WTC11 (cell line): Measurements from ENCODE around the gene NAV2. TPM values are rescaled to one million over a fixed set of nuclear protein-coding genes. Genes with fewer than 3 reads are reported as not detected.

Source experiments
- ATAC-seq: fragments of 200-7000 bp; cut with Tn5 transposase; 2 replicates; pipeline ENCODE4 v1.10.0; 2021; ENCODE audit warnings: mild to moderate bottlenecking, moderate library complexity
- CTCF ChIA-PET: fragments of 300-600 bp; sonication (Branson Sonifier 250); formaldehyde crosslinking; loops from one replicate; lab custom pipeline; 2021; ENCODE audit warnings: antibody characterized with exemption; lab: Charles Lee
- POLR2A ChIA-PET: fragments of 350-600 bp; sonication (Branson Sonifier 250); formaldehyde crosslinking; loops from one replicate; lab custom pipeline; 2021; ENCODE audit warnings: antibody characterized with exemption; lab: Charles Lee
- DNase-seq: peaks from one replicate; pipeline ENCODE4 v3.0.0; 2021; ENCODE audit warnings: low spot score
- H3K27ac Mint-ChIP-seq: 2 replicates; pipeline ENCODE4 v1.8.0; 2021; ENCODE audit warnings: mixed read lengths
- H3K27me3 Mint-ChIP-seq: 2 replicates; pipeline ENCODE4 v1.8.0; 2021; ENCODE audit warnings: low read depth, mild to moderate bottlenecking, moderate library complexity, mixed read lengths
- H3K36me3 Mint-ChIP-seq: 2 replicates; pipeline ENCODE4 v1.8.0; 2021; ENCODE audit warnings: mixed read lengths
- H3K4me1 Mint-ChIP-seq: 2 replicates; pipeline ENCODE4 v1.8.0; 2022; ENCODE audit warnings: mixed read lengths
- H3K4me3 Mint-ChIP-seq: 2 replicates; pipeline ENCODE4 v1.8.0; 2021; ENCODE audit warnings: mild to moderate bottlenecking, moderate library complexity, mixed read lengths
- H3K9me3 Mint-ChIP-seq: 2 replicates; pipeline ENCODE4 v1.8.0; 2021; ENCODE audit warnings: mixed read lengths
- CREM ChIP-seq: sonication (generic); formaldehyde crosslinking; IDR thresholded peaks from 2 replicates; pipeline ENCODE4 v1.8.1; 2022; ENCODE audit warnings: mild to moderate bottlenecking, missing genetic modification reagents, moderate library complexity
- ELF4 ChIP-seq: sonication (generic); formaldehyde crosslinking; IDR thresholded peaks from 2 replicates; pipeline ENCODE4 v1.8.1; 2022; ENCODE audit warnings: low read depth, mild to moderate bottlenecking, moderate library complexity, missing genetic modification reagents
- FOXP1 ChIP-seq: sonication (generic); formaldehyde crosslinking; IDR thresholded peaks from 2 replicates; pipeline ENCODE4 v1.8.0; 2022; ENCODE audit warnings: missing genetic modification reagents, mild to moderate bottlenecking, moderate library complexity, borderline replicate concordance
- MYBL2 ChIP-seq: sonication (generic); formaldehyde crosslinking; IDR thresholded peaks from 2 replicates; pipeline ENCODE4 v1.8.1; 2023; ENCODE audit warnings: mild to moderate bottlenecking, moderate library complexity, missing genetic modification reagents
- NFE2L1 ChIP-seq: sonication (generic); formaldehyde crosslinking; IDR thresholded peaks from 2 replicates; pipeline ENCODE4 v1.8.1; 2023; ENCODE audit warnings: missing genetic modification reagents
- SMAD4 ChIP-seq: sonication (generic); formaldehyde crosslinking; IDR thresholded peaks from 2 replicates; pipeline ENCODE4 v1.8.0; 2022; ENCODE audit warnings: mild to moderate bottlenecking, missing genetic modification reagents
- SP1 ChIP-seq: sonication (generic); formaldehyde crosslinking; conservative IDR thresholded peaks from 2 replicates; pipeline ENCODE4 v1.8.1; 2022; ENCODE audit warnings: missing genetic modification reagents
- TCF7 ChIP-seq: sonication (generic); formaldehyde crosslinking; IDR thresholded peaks from 2 replicates; pipeline ENCODE4 v1.8.0; 2022; ENCODE audit warnings: mild to moderate bottlenecking, low read depth, missing genetic modification reagents, moderate library complexity
- ZNF138 ChIP-seq: sonication (generic); formaldehyde crosslinking; conservative IDR thresholded peaks from 2 replicates; pipeline ENCODE4 v1.8.1; 2022; ENCODE audit warnings: mild to moderate bottlenecking, moderate library complexity, missing genetic modification reagents
- ZNF423 ChIP-seq: fragments of 250-450 bp; sonication (Bioruptor Pico); IDR thresholded peaks from 2 replicates; pipeline ENCODE4 v2.1.2; 2022; ENCODE audit warnings: mild to moderate bottlenecking, moderate library complexity
- total RNA-seq: library from RNA; stranded (reverse); gene quantifications from 3 replicates; pipeline ENCODE4 v1.2.3, GENCODE V29; 2021
- TF ChIP-seq, protein P1 (sequence below): sonication (generic); formaldehyde crosslinking; IDR thresholded peaks from 2 replicates; pipeline ENCODE4 v1.8.0; 2023; ENCODE audit warnings: missing genetic modification reagents, mild to moderate bottlenecking, borderline replicate concordance
- TF ChIP-seq, protein P2 (sequence below): sonication (generic); formaldehyde crosslinking; IDR thresholded peaks from 2 replicates; pipeline ENCODE4 v1.8.0; 2022; ENCODE audit warnings: mild to moderate bottlenecking, missing genetic modification reagents
- TF ChIP-seq, protein P3 (sequence below): fragments of 250-450 bp; sonication (Bioruptor Pico); IDR thresholded peaks from 2 replicates; pipeline ENCODE4 v1.9.0; 2021; ENCODE audit warnings: mild to moderate bottlenecking
- TF ChIP-seq, protein P4 (sequence below): sonication (generic); formaldehyde crosslinking; IDR thresholded peaks from 2 replicates; pipeline ENCODE4 v1.8.1; 2023; ENCODE audit warnings: mild to moderate bottlenecking, missing genetic modification reagents, borderline replicate concordance
- TF ChIP-seq, protein P5 (sequence below): fragments of 250-450 bp; sonication (Bioruptor Pico); IDR thresholded peaks from 2 replicates; pipeline ENCODE4 v1.9.0; 2021; ENCODE audit warnings: moderate library complexity, mild to moderate bottlenecking, inconsistent platforms, borderline replicate concordance
- TF ChIP-seq, protein P6 (sequence below): fragments of 200-600 bp; IDR thresholded peaks from 2 replicates; pipeline ENCODE4 v1.8.0; 2022; ENCODE audit warnings: antibody characterized with exemption

The NAV2 gene
- total RNA-seq, 1 experiment from 2014 or later = 42.8 TPM

DNA sequence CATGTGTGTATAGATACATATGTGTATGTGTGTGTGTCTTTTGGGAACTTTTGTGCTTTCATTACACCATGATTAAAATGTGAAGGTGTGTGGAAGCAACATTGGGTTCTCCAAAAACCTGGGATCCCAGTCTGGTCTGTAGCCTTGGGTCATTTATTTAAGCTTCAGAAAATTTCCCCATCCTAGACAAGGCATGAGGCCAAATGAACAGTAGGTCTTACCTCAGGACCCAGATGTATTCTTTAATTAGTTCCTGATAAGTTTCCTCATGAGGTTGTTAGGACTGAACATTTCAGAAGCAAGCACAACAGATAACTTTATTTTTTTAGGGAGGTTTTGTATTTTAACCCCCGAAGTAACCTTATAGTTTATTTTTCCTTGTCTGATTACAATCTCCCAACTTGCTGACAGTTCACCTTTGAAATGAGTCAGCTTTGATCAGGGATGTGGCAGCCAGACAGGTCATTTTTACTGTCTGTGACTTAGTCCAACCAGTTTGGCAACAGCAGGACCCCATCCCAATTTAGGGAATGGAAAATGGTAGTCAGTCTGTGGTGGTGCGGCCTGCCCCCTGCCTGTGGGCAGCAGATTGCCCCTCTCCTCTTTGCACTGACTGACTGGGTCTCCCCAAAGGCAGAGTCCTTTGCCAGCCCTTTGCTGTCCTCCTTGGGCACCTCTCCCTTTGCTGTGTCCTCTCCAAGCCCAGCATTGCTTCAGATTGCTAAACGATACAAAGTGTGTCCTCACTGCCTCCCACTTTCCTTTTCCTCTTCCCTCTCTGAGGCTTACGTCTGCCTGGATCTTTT is 88.3 kb downstream of the NAV2 start:
- peaks cover 8% of the 10 kb centered on the region; the same call in 1 of the 2 replicates for H3K36me3 Mint-ChIP-seq
- H3K9me3 Mint-ChIP-seq = no peaks in the 10 kb centered on the region
- POLR2A ChIA-PET = no interaction called here
- H3K4me1 Mint-ChIP-seq = peaks cover 79% of the 10 kb centered on the region
- peak; percentile 49 for DNase-seq
- TF ChIP-seq, protein P1, sequence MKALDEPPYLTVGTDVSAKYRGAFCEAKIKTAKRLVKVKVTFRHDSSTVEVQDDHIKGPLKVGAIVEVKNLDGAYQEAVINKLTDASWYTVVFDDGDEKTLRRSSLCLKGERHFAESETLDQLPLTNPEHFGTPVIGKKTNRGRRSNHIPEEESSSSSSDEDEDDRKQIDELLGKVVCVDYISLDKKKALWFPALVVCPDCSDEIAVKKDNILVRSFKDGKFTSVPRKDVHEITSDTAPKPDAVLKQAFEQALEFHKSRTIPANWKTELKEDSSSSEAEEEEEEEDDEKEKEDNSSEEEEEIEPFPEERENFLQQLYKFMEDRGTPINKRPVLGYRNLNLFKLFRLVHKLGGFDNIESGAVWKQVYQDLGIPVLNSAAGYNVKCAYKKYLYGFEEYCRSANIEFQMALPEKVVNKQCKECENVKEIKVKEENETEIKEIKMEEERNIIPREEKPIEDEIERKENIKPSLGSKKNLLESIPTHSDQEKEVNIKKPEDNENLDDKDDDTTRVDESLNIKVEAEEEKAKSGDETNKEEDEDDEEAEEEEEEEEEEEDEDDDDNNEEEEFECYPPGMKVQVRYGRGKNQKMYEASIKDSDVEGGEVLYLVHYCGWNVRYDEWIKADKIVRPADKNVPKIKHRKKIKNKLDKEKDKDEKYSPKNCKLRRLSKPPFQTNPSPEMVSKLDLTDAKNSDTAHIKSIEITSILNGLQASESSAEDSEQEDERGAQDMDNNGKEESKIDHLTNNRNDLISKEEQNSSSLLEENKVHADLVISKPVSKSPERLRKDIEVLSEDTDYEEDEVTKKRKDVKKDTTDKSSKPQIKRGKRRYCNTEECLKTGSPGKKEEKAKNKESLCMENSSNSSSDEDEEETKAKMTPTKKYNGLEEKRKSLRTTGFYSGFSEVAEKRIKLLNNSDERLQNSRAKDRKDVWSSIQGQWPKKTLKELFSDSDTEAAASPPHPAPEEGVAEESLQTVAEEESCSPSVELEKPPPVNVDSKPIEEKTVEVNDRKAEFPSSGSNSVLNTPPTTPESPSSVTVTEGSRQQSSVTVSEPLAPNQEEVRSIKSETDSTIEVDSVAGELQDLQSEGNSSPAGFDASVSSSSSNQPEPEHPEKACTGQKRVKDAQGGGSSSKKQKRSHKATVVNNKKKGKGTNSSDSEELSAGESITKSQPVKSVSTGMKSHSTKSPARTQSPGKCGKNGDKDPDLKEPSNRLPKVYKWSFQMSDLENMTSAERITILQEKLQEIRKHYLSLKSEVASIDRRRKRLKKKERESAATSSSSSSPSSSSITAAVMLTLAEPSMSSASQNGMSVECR (CRISPR knock-in tag) = no peak
- TF ChIP-seq MYBL2 (CRISPR knock-in tag) = no peak
- TF ChIP-seq ELF4 (CRISPR knock-in tag) = no peak
- TF ChIP-seq FOXP1 (CRISPR knock-in tag) = no peak
- H3K27me3 Mint-ChIP-seq = no peaks in the 10 kb centered on the region; the same call in 1 of the 2 replicates
- CTCF ChIA-PET = interaction anchor here (0.6 to 2.2 kb wide), 14 partner anchors 10 to 243 kb away, joined by 3 to 13 read pairs (median 4); no protein-coding TSS in a partner anchor
- H3K27ac Mint-ChIP-seq = peak overlapping the region; percentile 22; the same call in 1 of the 2 replicates
- peak; percentile 81 for ATAC-seq
- no peak overlapping the region for H3K4me3 Mint-ChIP-seq

DNA sequence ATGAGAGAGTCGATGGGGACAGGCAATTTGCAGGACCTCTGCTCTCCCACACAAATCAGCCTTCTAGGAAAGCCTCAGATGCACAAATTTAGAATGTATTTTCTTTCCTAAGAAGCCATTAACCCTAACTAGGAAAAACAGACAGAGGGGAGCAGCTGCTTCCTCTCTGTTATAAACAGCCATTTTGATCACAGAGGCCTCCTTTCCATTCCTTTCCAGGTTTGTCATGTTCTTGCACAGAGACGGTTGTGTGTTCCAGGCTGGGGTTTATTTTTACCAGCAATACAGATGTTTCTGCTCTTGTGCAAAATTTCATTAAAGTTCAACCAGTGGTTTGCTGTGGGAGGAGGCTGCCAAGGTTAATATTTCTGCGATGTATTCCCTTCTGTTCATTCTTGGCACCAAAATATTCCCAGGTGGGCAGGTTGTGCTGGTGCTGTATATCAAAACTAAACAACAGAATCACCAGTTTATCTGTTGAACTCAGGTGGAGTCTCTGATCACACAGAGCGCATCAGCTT is 90.2 kb downstream of the NAV2 start:
- H3K36me3 Mint-ChIP-seq = peaks cover 4% of the 10 kb centered on the region; the same call in 1 of the 2 replicates
- H3K27me3 Mint-ChIP-seq = no peaks in the 10 kb centered on the region
- DNase-seq (no peak), ATAC-seq (no peak)
- POLR2A ChIA-PET = no interaction called here
- TF ChIP-seq SP1 (CRISPR knock-in tag) (no peak), CREM (CRISPR knock-in tag) (no peak), ELF4 (CRISPR knock-in tag) (no peak)
- TF ChIP-seq, protein P2, sequence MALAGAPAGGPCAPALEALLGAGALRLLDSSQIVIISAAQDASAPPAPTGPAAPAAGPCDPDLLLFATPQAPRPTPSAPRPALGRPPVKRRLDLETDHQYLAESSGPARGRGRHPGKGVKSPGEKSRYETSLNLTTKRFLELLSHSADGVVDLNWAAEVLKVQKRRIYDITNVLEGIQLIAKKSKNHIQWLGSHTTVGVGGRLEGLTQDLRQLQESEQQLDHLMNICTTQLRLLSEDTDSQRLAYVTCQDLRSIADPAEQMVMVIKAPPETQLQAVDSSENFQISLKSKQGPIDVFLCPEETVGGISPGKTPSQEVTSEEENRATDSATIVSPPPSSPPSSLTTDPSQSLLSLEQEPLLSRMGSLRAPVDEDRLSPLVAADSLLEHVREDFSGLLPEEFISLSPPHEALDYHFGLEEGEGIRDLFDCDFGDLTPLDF (CRISPR knock-in tag) = no peak
- TF ChIP-seq, all 79 proteins: peak for 0
- CTCF ChIA-PET = interaction anchor here (0.6 to 2.2 kb wide), 5 partner anchors 12 to 238 kb away, joined by 3 to 13 read pairs (median 3); no protein-coding TSS in a partner anchor
- H3K9me3 Mint-ChIP-seq = no peaks in the 10 kb centered on the region
- no peak overlapping the region for H3K4me3 Mint-ChIP-seq
- peak overlapping the region; percentile 73 for H3K27ac Mint-ChIP-seq
- H3K4me1 Mint-ChIP-seq = peaks cover 77% of the 10 kb centered on the region

DNA sequence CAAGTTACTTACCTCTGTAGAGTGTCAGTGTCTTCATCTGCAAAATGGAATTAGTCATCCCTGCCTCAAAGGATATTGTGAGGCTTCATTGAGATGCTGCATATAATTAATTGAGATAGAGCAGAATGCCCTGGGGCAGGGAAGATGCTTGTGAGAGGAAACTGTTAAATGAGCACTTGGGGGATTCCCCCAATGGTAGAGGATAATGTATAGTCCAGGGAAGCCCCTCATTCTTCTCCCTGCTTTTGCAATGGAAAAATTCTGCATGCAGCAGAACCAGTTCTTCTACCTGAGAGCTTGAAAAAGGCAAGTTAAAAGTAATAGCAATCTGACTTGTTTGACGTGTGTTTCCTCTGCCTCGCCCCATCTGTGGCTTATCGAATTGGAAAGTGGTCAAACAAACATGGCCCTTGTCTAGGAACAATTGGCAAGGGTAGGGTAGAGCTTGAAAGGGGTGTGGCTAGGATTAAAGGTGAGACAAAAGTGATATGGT is 90.9 kb downstream of the NAV2 start:
- Mint-ChIP-seq H3K27me3 (no peaks in the 10 kb centered on the region), H3K4me3 (peak overlapping the region; percentile 11; the same call in 1 of the 2 replicates), H3K27ac (peak overlapping the region; percentile 73), H3K9me3 (no peaks in the 10 kb centered on the region), H3K4me1 (peaks cover 79% of the 10 kb centered on the region), H3K36me3 (peaks cover 3% of the 10 kb centered on the region; the same call in 1 of the 2 replicates)
- ATAC-seq (no peak), DNase-seq (no peak)
- POLR2A ChIA-PET = no interaction called here
- CTCF ChIA-PET = interaction anchor here (1.1 kb wide), 1 partner anchor 15 kb away, joined by 3 read pairs; no protein-coding TSS in a partner anchor
- no peak for TF ChIP-seq TCF7 (CRISPR knock-in tag)
- TF ChIP-seq, protein P3, sequence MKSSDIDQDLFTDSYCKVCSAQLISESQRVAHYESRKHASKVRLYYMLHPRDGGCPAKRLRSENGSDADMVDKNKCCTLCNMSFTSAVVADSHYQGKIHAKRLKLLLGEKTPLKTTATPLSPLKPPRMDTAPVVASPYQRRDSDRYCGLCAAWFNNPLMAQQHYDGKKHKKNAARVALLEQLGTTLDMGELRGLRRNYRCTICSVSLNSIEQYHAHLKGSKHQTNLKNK (CRISPR knock-in tag) = no peak
- no peak for TF ChIP-seq ZNF138 (CRISPR knock-in tag)
- TF ChIP-seq, protein P4, sequence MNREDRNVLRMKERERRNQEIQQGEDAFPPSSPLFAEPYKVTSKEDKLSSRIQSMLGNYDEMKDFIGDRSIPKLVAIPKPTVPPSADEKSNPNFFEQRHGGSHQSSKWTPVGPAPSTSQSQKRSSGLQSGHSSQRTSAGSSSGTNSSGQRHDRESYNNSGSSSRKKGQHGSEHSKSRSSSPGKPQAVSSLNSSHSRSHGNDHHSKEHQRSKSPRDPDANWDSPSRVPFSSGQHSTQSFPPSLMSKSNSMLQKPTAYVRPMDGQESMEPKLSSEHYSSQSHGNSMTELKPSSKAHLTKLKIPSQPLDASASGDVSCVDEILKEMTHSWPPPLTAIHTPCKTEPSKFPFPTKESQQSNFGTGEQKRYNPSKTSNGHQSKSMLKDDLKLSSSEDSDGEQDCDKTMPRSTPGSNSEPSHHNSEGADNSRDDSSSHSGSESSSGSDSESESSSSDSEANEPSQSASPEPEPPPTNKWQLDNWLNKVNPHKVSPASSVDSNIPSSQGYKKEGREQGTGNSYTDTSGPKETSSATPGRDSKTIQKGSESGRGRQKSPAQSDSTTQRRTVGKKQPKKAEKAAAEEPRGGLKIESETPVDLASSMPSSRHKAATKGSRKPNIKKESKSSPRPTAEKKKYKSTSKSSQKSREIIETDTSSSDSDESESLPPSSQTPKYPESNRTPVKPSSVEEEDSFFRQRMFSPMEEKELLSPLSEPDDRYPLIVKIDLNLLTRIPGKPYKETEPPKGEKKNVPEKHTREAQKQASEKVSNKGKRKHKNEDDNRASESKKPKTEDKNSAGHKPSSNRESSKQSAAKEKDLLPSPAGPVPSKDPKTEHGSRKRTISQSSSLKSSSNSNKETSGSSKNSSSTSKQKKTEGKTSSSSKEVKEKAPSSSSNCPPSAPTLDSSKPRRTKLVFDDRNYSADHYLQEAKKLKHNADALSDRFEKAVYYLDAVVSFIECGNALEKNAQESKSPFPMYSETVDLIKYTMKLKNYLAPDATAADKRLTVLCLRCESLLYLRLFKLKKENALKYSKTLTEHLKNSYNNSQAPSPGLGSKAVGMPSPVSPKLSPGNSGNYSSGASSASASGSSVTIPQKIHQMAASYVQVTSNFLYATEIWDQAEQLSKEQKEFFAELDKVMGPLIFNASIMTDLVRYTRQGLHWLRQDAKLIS (CRISPR knock-in tag) = no peak
- TF ChIP-seq ZNF423 (CRISPR knock-in tag) = no peak
- TF ChIP-seq, protein P5, sequence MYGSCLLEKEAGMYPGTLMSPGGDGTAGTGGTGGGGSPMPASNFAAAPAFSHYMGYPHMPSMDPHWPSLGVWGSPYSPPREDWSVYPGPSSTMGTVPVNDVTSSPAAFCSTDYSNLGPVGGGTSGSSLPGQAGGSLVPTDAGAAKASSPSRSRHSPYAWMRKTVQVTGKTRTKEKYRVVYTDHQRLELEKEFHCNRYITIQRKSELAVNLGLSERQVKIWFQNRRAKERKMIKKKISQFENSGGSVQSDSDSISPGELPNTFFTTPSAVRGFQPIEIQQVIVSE = no peak
- no peak for TF ChIP-seq MYBL2 (CRISPR knock-in tag)
- TF ChIP-seq NFE2L1 (CRISPR knock-in tag) = no peak
- TF ChIP-seq, protein P6, sequence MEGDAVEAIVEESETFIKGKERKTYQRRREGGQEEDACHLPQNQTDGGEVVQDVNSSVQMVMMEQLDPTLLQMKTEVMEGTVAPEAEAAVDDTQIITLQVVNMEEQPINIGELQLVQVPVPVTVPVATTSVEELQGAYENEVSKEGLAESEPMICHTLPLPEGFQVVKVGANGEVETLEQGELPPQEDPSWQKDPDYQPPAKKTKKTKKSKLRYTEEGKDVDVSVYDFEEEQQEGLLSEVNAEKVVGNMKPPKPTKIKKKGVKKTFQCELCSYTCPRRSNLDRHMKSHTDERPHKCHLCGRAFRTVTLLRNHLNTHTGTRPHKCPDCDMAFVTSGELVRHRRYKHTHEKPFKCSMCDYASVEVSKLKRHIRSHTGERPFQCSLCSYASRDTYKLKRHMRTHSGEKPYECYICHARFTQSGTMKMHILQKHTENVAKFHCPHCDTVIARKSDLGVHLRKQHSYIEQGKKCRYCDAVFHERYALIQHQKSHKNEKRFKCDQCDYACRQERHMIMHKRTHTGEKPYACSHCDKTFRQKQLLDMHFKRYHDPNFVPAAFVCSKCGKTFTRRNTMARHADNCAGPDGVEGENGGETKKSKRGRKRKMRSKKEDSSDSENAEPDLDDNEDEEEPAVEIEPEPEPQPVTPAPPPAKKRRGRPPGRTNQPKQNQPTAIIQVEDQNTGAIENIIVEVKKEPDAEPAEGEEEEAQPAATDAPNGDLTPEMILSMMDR = no peak
- TF ChIP-seq SMAD4 = no peak
